Caki2 (cell line): ENCODE measurements around the gene STRN3. TPM values are rescaled to one million over a fixed set of nuclear protein-coding genes. Genes with fewer than 3 reads are reported as not detected.
"Not testable (repeated sequence)": the region's sequence is repeated elsewhere in the genome, so short reads cannot be mapped to it uniquely, and the experiment has no call there.

Experiments used
- DNase-seq: peaks from one replicate; pipeline ENCODE4 v3.0.0-alpha.2; 2015; ENCODE audit warnings: low read depth
- in situ Hi-C: cut with HindIII; loops from 2 replicates; pipeline ENCODE4 v1.10.0; 2016; ENCODE audit warnings: low sequenced_read_pairs, low pct_unique_long_range_greater_than_20kb, mixed read lengths
- total RNA-seq: library from RNA; depleted of rRNA; stranded (reverse); fragments of >200 nt; shearing (Covaris generic); gene quantifications from 2 replicates; pipeline ENCODE4 v1.2.3, GENCODE V29; 2014; ENCODE audit warnings: low replicate concordance

STRN3 gene
- total RNA-seq, 1 experiment from 2014 or later = 42.6 TPM

DNA sequence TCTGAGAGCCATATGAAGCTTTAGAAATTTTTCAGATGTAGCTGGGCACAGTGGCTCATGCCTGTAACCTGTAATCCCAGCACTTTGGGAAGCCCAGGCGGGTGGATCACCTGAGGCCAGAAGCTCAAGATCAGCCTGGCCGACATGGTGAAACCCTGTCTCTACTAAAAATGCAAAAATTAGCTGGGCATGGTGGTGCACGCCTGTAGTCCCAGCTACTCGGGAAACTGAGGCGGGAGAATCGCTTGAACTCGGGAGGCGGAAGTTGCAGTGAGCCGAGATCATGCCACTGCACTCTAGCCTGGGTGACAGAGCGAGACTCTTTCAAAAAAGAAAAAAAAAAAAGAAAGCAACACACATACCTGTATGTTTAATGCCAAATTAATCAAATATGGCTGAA lies 16.7 kb upstream of the STRN3 start:
- DNase-seq, in situ Hi-C loops: not testable (repeated sequence)

- in situ Hi-C loops = no loop called here
- no peak for DNase-seq
Measured at GRCh38 chr14:31042300-31042699, 16.1 kb upstream of the STRN3 start.

DNA sequence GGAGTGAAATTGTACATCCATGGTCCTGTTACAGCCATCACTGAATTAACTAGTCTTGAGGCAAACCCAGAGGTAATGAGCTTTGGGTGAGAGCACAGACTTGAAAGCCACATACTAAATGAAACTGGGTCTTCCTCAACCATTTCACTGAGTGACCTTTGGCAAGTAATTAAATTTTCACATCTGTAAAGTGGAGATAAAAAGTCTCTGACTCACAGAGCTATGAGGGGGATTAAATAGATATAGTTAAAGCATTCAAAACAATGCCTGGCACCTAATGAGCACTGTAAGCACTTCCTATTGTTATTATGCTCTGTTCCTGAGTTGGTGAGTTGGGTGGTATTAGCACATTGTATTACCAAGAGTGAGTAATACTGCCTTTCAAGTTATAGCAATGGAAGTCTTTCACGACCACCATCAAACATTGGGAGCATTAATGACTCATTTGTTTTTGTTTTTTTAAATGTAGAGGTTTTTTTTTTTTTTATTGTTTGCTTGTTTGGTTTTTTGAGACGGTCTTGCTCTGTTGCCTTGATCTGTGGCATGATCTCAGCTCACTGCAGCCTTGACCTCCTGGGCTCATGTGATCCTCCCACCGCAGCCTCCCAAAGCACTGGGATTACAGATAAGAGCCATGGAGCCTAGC lies 12.5 kb upstream of the STRN3 start:
- in situ Hi-C loops = no loop called here
- peak; percentile 64 for DNase-seq

GRCh38 chr14:31037709-31038221 lies 11.6 kb upstream of the STRN3 start:
- in situ Hi-C loops = no loop called here
- DNase-seq = no peak

GRCh38 chr14:31036552-31036951 lies 10.4 kb upstream of the STRN3 start:
- no peak for DNase-seq
- in situ Hi-C loops = no loop called here

GRCh38 chr14:31030469-31030868 lies 4.3 kb upstream of the STRN3 start:
- no peak for DNase-seq
- in situ Hi-C loops = no loop called here

DNA sequence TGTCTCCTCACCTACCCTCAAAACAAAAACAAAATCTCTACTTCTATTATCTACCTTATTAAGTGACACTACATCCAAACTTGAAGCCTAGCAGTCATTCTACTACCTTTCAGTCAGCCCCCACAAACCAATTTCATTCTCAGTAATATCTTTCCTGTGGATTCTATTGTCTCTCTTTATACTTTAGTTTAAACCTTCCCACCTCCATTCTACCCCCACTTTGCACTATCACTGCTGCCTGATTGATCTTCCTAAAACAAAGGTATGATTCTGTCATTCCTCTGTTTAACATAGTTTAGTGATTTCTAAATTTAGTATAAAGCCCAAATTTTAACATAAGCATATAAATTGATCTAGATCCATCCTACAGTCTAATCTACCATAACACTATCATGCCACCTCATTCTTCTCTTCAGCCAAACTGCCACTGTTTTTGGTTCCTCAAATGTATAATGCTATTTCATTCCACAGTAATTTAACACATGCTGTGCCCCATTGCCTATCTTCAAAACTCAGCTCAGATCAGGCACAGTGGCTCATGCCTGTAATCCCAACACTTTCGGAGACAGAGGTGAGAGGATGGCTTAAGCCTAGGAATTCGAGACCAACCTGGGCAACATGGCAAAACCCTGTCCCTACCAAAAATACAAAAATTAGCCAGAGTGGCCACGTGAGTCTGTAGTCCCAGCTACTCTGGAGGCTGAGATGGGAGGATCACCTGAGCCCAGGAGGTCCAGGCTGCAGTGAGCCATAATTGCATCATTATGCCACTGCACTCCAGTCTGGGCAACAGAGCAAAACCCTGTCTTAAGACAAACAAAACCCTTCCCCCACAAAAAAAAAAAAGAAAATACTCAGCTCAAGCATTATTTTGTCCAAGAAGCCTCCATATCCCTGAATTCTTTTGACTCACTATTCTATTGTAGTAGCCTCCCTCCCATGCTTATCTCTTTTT lies 3.1 kb upstream of the STRN3 start:
- DNase-seq = peak; percentile 16
- in situ Hi-C loops = no loop called here

- in situ Hi-C loops = no loop called here
- DNase-seq = no peak
Measured at GRCh38 chr14:31027847-31028246, 1.7 kb upstream of the STRN3 start.

GRCh38 chr14:31026450-31027235 lies 464 bp upstream of the STRN3 start:
- in situ Hi-C loops = no loop called here
- peak; percentile 95 for DNase-seq

- DNase-seq = peak; percentile 49
- in situ Hi-C loops = no loop called here
Measured at GRCh38 chr14:31025367-31026076, 657 bp downstream of the STRN3 start, which contains the start of gene AP4S1. Gene AP4S1, plus strand, starts transcription at chr14:31025649. Its CDS starts 40,548 bp downstream, at chr14:31066197.

GRCh38 chr14:31024577-31025366 lies 1.4 kb downstream of the STRN3 start:
- no peak for DNase-seq
- in situ Hi-C loops = no loop called here

DNA sequence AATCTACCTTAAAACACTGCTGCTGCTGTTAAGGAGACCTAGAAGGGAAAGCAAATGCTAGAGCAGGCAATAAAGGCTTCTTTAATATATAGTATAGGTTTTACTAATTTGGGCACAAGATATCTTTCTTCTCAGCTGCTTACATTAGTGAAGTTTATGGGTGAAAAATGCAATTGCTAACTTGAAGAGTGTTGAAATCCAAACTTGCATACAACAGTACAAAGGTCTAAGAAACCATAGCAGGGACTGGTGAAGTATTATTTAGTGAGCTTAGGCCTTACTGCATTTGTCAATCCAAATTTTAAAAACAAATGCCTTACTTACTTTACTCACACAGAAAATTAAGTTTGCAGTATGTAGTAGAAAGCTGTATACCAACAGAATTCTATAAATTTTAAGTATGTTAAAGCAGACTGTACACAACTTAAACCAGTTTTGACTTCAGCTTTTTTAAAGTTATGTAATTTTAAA lies 2.1 kb downstream of the STRN3 start:
- in situ Hi-C loops = no loop called here
- DNase-seq = no peak

DNA sequence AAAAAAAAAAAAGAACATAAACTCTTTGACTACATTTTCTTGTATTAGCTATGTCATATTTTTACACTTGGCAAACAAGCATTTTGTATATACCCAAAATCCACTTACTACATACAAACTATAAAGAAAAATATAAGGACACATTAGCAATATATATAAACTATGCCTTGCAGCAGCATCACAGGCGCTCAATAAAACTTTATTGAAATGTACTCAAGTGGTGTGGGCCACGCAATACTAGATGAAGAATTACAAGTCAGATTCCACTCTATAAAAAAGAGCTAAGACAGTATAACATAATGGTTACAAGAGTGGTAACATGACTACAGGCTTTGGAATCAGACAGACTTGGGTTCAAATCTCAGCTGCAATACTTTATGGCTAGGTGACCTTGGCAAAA lies 3.8 kb downstream of the STRN3 start:
- no peak for DNase-seq
- in situ Hi-C loops = no loop called here

GRCh38 chr14:31021576-31021949 lies 4.6 kb downstream of the STRN3 start:
- in situ Hi-C loops = no loop called here
- no peak for DNase-seq

DNA sequence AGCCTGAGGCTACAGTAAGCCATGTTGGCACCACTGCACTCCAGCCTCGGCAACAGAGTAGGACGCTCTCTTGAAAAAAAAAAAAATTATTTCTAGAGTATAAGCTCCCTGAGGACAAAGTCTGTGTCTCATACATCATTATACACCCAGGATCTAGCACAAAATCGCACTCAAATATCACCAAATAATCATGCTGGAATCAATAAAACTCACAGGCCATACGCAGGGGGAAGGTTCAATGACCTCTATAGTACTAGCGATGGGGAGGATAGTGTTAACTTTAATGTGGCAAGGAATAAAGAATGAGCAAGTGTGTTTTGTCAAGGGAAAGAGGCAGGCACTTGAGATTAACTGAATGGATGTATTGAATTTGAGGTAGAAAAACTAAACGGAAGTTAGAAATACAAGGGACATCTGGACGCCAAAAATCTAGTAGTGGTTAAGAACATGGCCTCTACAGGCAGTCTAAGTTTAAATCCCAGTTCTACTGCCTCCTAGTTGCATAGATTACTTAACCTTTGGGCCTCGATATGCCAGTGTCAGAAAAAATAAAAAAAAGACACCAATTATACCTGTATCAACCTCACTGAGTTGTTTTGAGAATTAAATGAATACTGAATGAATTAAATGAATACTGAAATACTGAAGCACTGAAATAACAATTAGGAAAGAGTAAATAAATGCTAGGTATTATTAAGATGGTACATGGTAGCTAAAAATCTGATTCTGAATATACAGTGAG lies 5.2 kb downstream of the STRN3 start:
- in situ Hi-C loops = no loop called here
- no peak for DNase-seq

- in situ Hi-C loops = no loop called here
- no peak for DNase-seq
Measured at GRCh38 chr14:31018057-31018645, 8.0 kb downstream of the STRN3 start.
